GM19372 (cell line): ENCODE data around the gene MMP1.

Source experiments
- ATAC-seq: cut with Tn5 transposase; IDR thresholded peaks from one replicate; pipeline ENCODE4 v1.9.1; 2021; ENCODE audit warnings: mild to moderate bottlenecking, low read depth, moderate library complexity; ENCODE audit not compliant: unreplicated experiment

Gene MMP1

GRCh38 chr11:102809971-102810370, 12.0 kb upstream of the MMP1 start:
- no peak for ATAC-seq

- ATAC-seq = no peak
Observed at GRCh38 chr11:102807921-102808320, 10.0 kb upstream of the MMP1 start.

DNA sequence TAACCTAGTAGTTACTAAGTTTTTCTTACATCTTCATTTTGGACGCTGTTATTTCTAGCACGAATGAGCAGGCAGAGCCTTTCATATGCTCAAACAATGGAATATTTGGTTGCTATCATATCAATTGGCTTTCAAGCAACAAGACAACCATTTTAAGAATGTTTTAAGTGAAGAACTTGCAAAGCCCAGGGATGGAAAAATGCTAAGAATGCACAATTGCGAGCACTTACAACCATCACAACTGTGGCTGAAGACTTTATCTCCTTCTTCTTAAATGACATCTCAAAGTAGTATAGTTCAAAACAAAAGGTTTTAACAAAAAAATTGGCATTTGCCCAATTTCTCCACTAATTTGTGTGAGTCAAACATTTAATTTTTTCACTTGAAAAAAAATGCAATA, 8.3 kb upstream of the MMP1 start:
- ATAC-seq = no peak

DNA sequence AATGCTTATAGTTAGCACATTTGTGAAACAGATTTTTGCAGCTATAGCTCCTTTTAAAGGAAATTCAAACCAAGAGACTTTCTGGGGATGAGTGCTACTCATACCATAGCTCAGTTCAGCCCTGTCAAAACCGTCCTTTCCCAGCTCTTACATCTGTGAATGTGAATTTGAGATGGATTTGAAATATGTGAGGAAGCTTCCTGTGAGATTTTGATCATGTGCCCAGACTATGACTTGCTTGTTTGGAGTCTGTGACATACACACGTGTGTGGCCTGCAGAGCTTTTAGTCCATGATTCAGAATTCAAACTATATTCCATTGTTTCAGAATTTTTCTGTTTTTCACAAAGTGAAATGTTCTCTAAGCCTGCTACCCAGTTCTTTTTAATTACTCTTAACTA, 4.4 kb upstream of the MMP1 start:
- ATAC-seq = no peak

DNA sequence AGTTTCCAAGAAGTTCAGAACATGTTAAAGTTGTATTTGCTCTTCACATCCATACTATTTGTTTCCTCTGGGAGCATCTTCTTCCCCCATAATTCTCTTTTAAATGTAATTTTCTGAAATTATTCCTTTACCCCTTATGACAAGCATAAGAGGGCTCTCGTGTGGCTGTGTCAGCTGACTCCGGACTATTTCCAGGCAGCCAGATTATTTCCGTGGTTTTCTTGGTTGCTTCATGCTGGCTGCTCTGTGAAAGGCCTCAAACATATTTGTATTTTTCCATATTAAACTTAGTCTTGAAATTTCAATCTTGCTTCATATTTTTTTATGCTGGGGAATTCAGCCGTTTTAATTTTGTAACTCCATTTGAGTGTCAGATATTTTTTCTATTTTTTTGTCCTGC, 2.8 kb upstream of the MMP1 start:
- no peak for ATAC-seq

- ATAC-seq = no peak
Observed at GRCh38 chr11:102799681-102800340, 1.9 kb upstream of the MMP1 start.

- peak; percentile 90 for ATAC-seq
Observed at GRCh38 chr11:102794382-102794781, 3.6 kb downstream of the MMP1 start.

DNA sequence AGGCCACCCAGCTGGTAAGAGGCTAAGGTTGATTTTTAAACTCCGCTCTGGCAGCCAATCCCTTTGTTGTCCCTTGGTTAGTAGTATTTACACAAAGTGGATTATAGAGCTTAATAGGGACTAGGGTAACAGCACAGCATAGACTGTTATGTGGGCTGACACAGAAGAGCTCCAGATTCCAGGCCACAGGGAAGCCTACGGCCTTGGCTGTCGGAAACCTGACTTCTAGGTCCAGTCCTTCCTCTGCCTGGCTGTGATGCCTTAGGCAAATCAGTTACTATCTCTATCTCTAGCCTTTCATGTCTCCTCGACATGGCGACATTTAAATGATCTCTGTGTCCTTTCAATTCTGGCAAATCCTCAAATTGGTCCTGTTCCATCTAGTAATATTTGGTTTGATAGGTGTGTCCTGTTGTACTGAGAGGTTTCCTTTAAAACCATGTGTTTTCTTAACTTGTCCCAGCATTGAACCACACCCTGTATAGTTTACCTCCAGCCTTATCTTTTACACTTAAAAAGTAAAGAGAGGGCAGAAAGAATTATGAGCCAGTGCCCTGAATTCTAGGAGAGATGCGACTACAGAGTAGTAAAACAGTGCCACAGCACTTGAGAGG, 4.2 kb downstream of the MMP1 start:
- ATAC-seq = no peak

DNA sequence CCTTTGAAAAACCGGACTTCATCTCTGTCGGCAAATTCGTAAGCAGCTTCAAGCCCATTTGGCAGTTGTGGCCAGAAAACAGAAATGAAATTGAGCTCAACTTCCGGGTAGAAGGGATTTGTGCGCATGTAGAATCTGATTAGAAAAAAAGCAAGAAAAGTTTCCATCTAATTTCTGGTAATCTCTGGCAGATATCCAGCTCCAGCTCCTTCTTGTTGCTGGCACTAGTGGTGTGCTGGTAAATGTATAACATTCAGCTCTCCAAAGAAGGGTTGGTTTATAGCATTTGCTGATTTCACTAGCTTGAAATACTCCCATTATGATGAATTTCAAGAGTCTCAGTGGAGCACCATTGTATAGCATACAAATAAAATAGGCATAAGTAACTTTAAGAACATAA, 5.4 kb downstream of the MMP1 start:
- ATAC-seq = no peak

DNA sequence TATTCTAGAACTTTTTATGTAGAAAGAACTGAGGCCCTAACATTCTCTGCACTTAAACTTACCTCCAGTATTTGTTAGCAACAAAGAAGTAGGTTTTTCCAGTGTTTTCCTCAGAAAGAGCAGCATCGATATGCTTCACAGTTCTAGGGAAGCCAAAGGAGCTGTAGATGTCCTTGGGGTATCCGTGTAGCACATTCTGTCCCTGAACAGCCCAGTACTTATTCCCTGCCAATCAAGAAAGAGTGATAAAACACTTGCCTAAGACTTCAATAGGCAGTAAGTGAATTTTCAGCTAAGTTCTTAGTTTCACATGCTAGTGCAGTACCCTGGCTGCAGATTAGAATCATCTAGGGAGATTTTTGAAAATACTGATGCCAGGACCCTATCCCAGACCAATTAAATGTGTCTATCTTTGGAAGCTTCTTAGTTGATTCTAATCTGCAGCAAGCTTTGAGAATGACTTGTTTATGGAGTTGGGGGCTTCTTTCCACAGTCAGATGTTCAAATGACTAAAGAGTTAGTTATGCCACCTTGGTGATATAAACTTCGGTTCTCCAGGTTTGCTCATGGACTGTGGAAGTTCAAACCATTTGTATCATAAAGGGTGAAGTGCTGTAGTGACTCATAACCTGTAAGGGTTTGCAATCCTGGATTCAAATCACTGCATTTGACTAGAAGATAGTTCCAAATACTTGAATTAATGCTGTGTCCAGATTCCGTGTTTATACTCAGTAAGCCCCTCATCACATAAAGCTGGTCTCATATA, 6.5 kb downstream of the MMP1 start:
- ATAC-seq = no peak

DNA sequence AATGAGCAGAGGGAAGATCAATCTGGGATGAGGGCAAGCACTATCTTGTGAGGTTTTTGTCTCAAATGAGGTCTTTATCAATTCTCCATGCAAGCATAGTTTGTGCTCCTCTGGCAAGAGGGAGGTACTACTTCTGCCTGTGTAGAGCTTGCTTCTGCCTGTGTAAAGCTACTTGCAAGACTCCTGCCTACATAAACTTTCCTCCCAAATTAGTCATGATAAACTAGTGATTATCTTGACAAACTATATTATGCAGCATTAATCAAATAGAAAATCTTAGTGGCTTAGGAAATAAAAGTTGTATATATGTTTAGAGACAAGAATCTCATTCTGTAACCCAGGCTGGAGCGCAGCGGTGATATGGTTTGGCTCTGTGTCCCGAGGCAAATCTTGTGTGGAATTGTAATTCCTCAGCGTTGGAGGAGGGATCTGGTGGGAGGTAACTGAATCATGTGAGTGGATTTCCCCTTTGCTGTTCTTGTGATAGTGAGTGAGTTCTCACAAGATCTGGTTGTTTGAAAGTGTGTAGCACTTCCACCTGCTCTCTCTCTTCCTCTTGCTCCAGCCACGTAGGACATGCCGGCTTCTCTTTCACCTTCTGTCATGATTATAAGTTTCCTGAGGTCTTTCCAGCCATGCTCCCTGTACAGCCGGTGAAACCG, 9.5 kb downstream of the MMP1 start:
- no peak for ATAC-seq

DNA sequence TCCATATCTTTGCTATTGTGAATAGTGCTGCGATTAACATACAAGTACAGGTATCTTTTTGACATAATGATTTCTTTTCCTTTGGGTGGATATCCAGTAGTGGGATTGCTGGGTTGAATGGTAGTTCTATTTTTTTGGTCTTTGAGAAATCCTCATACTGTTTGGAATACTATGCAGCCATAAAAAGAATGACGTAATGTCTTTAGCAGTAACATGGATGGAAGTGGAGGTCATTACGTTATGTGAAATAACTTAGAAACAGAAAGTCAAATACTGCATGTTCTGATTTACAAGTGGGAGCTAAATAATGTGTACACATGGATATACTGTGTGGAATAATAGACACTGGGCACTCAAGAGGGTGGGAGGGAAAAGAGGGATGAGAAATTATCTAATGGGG, 13.6 kb downstream of the MMP1 start:
- ATAC-seq = no peak

- no peak for ATAC-seq
Observed at GRCh38 chr11:102783720-102784119, 14.2 kb downstream of the MMP1 start.

DNA sequence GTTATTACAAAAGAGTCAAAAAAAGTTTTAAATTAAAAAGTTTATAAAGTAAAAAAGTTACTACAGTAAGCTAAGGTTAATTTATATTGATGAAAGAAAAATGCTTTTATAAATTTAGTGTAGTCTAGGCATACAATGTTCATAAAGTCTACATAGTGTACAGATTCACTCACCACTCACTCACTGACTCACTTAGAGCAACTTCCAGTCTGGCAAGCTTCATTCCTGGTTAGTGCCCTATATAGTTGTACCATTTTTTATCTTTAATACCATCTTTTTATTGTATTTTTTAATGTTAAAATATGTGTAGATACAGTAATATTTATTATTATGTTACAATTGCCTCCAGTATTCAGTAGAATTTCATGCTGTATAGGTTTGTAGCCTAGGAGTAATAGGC, 14.9 kb downstream of the MMP1 start:
- no peak for ATAC-seq

DNA sequence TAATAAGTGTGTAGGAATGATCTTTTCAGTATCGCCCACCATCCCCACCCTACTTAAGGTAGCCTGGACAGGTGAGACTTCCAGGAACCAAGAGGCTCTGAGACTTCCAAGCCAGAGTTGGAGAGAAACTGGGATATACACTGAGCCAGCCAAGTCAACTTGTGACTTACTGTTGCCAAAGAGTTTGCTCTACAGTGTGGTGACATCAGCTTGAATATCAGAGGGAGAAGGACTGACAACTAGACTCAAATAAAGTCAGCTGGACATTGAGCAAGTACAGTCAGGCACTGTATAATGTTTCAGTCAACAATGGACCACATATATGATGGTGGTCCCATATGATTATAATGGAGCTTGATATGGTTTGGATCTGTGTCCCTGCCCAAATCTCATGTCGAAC, 16.3 kb downstream of the MMP1 start:
- ATAC-seq = no peak

GRCh38 chr11:102780491-102780918, 17.5 kb downstream of the MMP1 start, which contains the start of gene MMP10:
TSS of gene MMP10 (minus strand) at chr11:102780628. CDS start at chr11:102780591, 37 bp downstream.
- no peak for ATAC-seq

DNA sequence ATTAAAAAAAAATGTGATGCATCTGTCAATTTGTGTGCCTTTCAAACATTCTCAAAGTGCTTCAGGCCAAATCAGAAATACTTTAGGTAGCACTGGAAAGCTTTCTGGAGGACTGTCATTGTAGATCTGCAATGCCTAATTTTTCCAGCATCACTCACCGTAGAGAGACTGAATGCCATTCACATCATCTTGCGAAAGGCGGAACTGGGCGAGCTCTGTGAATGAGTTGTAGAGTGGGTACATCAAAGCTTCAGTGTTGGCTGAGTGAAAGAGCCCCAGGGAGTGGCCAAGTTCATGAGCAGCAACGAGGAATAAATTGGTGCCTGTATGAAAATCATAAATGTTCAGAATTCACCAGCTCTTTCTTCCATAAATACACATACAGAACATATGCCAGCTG, 21.5 kb downstream of the MMP1 start:
- no peak for ATAC-seq

DNA sequence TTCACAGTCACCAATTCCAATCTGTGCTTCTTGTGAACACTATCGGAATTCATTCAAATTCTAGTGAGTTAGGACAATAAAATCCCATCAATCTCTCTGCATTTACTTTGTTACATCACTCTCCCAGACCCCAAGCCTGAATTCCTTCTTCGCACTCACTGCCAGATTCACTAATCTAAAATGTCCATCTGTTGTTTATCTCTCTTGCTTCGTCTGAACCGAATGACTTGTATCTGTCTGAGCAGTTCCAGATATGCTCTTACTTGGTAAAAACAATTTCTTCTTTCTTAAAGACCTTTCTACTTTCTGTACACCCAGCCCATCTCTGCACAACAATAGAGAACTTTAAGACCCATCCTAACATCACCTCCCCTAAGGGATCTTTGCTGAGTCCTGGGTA, 24.6 kb downstream of the MMP1 start:
- ATAC-seq = no peak

- no peak for ATAC-seq
Observed at GRCh38 chr11:102771351-102771750, 26.6 kb downstream of the MMP1 start.

GRCh38 chr11:102770191-102770590, 27.8 kb downstream of the MMP1 start:
- ATAC-seq = no peak

DNA sequence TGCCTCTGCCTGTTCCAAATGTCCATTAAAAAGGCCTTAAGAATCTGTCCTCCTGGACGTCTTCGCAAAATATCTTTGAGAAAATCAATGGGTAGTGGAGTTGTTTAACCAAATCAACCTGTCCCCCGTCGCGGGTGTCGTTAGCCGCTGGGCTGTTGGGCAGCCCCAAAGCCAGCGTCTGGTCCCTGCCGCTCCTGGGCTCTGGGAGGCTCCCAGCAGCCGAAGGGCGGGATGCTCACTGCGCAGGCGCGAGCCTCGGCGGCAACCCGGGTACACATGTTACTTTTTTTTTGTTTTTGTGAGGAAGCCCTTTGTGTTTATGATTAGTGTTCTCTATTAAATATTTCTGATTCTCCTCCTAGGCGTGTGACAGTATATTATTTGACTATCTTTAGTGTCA, 30.2 kb downstream of the MMP1 start:
- ATAC-seq = no peak
